Left renal pelvis (tissue), 4 donors: ENCODE results near the gene PSENEN. TPM values are rescaled to one million over a fixed set of nuclear protein-coding genes. Genes with fewer than 3 reads are reported as not detected.
"Not testable (repeated sequence)": the region's sequence is repeated elsewhere in the genome, so short reads cannot be mapped to it uniquely, and the experiment has no call there.

Experiments used
- DNase-seq, 4 donors: peaks; one replicate each; pipeline ENCODE4 v3.0.0-alpha.2; 2013; ENCODE audit warnings: low read depth in 4 of 4, low spot score in 3 of 4
- polyA plus RNA-seq, 4 donors: library from polyadenylated mRNA; unstranded; fragments of 120-200 nt; gene quantifications; one replicate each; pipeline ENCODE4 v1.2.1, GENCODE V29; 2013; ENCODE audit not compliant: insufficient read length in 4 of 4

PSENEN gene
- polyA plus RNA-seq, 4 donors: 43.4 to 71.8 (median 61.9) TPM

DNA sequence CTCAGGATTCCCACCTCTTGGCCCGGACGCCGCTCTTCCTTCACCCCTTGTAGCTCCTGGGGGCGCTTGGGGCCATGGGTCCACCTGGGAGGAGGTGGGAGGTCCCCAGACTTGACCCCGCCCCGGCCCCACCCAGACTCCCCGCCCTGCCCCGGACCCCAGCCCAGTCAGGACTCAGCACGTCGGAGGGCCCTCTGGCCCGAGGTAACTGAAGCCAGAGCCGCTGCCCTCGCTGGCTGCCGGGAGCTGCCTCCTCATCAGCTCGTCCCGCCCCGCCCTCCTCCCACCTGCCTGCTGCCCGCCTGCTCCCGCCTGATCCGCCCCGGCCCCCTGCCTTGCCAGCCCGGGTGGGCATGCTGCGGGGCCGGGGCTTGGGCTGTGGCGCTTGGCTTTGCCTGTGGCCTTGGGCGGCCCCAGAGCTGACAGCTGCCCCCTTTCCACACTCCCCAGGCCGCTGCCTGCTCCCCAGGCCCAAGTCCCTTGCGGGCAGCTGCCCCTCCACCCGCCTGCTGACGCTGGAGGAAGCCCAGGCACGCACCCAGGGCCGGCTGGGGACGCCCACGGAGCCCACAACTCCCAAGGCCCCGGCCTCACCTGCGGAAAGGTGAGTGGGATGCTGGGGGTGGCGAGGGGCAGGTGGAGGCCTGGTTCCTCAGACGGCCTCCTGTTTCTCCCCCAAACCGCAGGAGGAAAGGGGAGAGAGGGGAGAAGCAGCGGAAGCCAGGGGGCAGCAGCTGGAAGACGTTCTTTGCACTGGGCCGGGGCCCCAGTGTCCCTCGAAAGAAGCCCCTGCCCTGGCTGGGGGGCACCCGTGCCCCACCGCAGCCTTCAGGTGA, 39.3 kb downstream of the PSENEN start:
- DNase-seq: no peak

DNA sequence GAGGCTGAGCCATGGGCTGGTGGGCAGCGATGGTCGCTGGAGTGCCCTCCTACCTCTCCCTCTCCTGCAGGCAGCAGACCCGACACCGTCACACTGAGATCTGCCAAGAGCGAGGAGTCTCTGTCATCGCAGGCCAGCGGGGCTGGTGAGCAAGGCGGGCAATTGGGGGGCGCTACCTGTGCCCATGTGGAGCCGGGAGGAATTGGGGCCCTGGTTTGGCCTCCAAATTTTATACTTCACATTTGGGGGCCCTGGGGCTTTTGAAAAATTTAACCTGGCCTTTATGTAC, 39.8 kb downstream of the PSENEN start:
- DNase-seq: no peak

DNA sequence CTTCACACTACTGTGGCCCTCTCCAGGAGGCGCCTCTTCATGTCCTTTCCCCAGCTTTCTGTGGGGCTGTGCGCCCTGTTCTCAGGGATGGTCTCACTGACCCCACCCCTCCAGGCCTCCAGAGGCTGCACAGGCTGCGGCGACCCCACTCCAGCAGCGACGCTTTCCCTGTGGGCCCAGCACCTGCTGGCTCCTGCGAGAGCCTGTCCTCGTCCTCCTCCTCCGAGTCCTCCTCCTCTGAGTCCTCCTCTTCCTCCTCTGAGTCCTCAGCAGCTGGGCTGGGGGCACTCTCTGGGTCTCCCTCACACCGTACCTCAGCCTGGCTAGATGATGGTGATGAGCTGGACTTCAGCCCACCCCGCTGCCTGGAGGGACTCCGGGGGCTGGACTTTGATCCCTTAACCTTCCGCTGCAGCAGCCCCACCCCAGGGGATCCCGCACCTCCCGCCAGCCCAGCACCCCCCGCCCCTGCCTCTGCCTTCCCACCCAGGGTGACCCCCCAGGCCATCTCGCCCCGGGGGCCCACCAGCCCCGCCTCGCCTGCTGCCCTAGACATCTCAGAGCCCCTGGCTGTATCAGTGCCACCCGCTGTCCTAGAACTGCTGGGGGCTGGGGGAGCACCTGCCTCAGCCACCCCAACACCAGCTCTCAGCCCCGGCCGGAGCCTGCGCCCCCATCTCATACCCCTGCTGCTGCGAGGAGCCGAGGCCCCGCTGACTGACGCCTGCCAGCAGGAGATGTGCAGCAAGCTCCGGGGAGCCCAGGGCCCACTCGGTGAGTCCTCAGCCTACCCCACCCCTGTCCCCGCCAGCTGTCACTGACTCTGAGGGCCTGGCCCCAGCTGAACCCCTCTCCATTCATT, 41.1 kb downstream of the PSENEN start:
- no peak for DNase-seq

DNA sequence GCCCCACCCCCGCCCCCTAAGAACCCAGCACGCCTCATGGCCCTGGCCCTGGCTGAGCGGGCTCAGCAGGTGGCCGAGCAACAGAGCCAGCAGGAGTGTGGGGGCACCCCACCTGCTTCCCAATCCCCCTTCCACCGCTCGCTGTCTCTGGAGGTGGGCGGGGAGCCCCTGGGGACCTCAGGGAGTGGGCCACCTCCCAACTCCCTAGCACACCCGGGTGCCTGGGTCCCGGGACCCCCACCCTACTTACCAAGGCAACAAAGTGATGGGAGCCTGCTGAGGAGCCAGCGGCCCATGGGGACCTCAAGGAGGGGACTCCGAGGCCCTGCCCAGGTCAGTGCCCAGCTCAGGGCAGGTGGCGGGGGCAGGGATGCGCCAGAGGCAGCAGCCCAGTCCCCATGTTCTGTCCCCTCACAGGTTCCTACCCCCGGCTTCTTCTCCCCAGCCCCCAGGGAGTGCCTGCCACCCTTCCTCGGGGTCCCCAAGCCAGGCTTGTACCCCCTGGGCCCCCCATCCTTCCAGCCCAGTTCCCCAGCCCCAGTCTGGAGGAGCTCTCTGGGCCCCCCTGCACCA, 41.9 kb downstream of the PSENEN start:
- no peak for DNase-seq

DNA sequence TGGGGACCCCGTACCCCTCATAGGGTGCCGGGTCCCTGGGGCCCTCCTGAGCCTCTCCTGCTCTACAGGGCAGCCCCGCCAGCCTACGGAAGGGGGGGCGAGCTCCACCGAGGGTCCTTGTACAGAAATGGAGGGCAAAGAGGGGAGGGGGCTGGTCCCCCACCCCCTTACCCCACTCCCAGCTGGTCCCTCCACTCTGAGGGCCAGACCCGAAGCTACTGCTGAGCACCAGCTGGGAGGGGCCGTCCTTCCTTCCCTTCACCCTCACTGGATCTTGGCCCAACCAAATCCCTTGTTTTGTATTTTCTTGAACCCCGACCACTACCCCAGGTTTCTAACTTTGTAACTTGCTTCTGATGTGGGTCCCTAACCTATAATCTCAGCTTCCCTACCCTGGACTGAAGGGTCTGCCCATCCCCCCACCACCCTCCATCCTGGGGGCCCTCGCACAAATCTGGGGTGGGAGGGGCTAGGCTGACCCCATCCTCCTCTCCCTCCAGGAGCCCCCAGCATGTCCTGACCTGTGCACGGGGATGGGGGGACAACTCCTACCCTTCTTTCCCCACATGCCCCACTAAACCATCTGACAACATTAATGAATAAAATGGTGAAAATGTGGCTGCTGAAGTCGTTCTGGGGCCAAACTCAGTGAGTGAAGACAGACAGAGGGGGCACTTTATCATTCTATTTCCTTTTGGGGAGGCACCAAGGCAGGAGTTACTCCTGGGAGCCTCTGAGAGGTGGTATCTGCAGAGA, 42.9 kb downstream of the PSENEN start:
- DNase-seq: no peak

DNA sequence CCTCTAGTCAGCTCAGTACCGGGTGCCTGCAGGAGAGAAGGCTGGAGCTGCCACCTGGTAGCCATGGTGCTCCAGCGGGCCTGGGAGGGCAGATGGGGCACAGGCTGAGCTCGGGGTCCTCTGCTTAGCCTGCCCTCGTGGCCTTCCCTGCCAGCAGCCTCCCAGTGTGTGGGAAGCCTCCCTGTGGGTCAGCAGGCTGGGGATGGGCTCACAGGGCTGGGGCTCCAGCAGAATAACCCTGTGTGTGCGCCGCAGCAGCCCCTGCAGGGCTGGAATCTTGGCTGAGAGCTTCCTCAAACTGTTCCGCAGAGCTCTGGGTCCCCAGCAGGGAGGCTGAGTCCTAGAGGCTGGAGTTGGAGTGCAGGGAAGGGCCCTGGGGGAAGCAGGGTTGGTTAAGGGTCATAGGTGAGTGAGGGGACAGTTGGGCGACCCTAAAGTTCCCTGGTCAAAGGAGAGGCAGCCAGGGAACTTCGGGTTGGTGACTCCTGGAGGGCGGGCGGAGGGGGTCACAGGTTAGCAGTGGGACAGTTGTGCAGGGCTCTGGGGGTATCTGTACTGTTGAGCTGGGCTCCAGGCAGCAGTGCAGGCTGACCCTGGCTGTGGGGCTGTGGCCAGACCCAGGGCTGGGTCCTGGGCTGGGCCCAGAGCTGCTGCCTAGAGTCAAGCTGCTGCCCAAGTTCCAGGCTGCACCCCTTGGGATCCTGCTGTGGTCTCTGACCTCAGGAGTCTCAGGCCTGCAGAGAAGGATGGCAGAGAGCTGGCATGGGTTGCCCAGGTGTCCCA, 43.9 kb downstream of the PSENEN start:
- DNase-seq: no peak

DNA sequence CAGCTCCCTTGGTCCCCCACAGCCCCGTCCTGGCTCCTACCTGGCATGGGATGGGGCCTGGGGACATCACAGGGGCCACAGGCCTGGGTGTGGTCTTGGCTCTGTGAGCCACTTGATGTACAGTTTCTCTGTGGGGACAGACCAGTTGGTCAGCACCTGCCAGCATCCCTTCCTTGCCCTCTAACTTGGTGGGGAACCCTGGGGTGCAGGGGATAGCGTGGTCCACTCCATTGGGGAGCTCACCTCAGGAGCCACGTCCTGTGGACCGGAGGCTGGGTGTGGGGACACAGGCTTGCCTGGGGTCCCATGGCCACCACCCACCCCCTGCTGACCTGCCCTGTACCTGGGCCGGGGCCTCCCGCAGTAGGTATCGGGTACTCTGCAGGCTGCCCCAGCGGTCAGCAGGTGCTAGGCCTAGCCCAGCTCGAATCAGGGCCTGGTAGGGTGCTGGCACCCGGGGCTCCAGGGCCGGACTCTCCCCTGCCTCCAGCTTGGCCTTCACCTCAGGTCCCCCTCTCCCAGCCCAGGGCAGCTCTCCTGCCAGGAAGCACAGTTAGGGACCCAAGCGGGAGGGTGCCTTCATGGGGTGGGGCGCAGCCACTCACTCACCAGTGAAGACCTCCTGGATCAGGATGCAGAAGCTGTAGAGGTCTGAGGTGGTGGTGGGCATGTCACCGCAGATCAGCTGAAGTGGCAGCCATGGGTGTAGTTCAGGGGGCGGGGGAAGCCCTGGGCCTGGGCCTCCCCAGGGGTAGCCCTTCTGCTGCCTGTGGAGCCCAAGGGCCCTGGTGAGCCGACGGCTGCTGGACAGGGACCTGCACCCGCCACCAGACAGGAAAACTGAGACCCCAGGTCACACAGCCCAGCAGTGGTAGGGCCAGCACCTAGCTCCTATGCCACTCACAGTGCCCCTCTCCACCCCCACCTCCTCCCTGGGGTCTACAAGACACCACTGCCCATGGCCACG, 44.8 kb downstream of the PSENEN start:
- DNase-seq: no peak

DNA sequence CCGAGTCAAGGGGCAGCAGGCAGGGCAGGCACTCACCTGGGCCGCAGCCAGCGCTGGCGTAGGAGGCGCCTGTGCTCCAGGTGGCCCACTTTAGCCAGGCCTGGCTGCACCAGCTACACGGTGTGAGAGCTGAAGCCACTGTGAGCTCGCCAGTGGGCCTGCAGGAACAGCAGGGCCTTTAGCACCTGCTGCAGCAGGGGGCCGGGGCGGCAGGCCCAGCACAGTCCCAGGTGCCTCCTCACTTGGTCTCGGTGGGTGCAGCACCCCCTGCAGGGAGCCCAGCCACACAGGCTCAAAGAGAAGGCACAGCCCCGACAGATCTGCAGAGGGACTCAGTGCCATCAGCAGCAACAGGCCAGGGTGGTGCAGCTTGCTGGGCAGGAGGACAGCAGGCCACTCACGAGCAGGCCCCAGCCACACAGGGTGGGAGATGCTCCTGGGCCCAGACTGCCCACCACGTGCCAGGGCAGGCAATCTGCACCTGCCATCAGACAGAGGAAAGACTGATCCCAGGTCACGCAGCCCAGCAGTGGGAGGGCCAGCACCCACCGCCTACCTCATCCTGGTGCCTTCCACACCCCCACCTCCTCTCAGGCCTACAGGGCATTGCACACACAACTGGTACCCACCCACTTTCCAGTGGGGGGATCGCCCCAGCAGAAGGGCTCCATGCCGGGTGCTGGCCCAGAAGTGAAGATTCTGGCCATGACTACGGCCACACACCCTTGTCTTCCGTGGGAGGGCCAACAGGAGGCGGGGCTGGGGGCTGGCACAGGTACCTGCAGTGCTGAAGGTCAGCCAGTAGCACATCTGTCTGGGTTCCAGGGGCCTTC, 45.7 kb downstream of the PSENEN start:
- no peak for DNase-seq

DNA sequence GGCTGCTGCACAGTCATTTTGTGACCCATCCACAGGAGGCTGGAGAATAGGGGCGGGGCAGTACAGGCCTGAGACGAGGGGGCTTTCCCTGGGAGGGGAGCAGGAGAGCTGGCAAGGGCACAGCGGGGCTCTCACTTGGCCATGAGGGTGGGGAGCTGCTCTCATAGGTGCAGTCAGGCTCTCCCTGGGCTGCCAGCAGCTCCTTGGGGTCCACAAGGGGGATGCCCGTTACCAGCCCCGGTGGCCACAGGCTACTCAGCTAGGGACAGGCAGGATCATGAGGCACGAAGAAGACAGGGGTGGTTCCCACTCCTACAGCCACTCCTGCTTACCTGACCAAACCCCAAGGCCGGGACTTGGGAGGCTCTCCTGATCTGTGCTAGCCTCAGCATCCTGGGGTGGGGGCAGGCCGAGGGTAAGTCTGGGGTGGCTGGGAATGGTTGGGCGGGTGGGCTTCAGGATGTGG, 46.4 kb downstream of the PSENEN start:
- no peak for DNase-seq

DNA sequence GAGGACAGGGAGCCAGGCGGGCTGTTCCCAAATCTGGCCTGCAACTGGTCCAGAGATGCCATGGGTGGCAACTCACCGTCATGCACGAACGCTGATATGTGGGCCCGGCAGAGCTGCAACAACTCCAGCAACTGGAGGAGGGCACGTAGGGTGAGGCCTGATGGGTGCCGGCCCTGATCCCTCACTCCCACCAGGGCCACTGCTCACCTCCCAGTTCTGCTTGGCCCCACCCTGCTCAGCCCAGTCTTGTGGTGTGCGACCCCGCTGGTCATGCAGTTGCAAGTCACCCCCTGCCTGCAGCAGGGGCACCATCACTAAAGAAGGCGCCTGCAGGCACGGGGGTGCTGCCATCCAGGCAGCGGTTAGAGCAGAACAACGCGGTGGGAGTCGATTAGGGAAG, 46.9 kb downstream of the PSENEN start:
- DNase-seq: no peak

DNA sequence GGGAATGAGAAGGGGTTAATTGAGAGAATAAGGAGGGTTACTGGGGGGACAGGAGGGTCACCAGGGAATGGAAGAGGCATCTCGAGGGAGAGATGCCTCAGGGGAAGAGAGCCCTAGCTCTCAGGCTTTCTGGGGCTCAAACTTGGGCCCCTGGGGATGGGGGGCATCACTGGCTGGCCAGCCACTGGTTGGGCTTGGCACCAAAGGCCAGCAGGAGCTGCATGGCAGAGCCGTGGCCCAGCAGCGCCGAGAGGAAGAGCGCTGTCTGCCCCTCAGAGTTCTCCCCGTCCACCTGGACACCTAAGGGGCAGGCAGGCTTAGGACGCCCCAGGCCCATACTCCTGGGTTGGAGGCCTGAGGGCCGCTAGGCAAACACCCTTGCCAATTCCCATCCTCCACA, 47.4 kb downstream of the PSENEN start:
- DNase-seq: no peak

DNA sequence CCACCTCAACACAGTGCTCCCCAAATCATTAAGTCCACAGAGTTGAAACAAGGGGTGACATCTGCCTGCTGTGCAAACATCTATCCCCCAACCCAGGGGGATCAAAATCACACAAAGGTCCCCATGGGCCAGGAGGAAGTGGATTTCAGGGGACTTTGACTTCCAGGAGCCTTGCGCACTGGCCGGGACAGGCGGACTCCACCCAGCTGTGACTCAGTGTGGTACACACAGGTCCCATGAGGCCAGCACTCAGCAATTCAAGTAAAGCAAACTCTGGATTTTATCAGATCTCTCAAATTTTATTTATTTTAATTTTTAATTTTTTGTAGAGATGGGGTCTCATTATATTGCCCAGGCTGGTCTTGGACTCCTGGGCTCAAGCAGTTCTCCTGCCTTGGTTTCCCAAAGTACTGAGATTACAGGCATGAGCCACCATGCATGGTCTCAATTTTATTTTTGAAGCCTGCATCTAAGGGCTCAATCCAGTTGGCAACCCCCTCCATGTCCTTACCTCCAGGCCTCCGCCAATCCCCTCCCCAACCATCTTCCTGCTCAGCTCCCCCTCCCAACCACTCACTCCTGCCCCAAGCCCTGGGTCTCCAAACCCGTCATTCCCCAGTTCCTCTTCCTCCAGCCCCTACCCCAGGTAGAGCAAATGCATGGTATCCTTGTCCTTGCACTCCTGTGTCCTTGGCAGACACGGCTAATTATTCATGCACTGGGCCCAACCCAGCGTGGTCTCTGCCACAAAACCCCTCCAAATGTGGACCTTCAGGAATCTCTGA, 48.1 kb downstream of the PSENEN start:
- DNase-seq: no peak

DNA sequence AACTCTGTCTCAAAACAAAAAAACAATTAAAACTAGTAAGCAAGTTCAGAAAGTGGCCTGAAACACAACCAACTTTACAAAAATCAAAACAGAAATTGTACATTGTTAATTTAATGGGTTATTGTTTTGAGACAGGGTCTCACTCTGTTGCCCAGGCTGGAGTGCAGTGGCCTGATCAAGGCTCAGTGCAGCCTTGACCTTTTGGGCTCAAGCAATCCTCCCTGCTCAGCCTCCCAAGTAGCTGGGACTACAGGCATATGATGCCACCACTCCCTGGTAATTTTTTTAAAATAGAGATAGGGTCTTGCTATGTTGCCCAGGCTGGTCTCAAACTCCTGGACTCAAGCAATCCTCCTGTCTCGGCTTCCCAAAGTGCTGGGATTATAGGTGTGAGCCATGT, 50.1 kb downstream of the PSENEN start:
- not testable (repeated sequence) for DNase-seq
